NCI-H226 (cell line): ENCODE results near the gene RABGAP1L.
"Not testable (repeated sequence)": the region's sequence is repeated elsewhere in the genome, so short reads cannot be mapped to it uniquely, and the experiment has no call there.

Experiments
- DNase-seq: peaks from one replicate; pipeline ENCODE4 v3.0.0-alpha.2; 2015

RABGAP1L gene

DNA sequence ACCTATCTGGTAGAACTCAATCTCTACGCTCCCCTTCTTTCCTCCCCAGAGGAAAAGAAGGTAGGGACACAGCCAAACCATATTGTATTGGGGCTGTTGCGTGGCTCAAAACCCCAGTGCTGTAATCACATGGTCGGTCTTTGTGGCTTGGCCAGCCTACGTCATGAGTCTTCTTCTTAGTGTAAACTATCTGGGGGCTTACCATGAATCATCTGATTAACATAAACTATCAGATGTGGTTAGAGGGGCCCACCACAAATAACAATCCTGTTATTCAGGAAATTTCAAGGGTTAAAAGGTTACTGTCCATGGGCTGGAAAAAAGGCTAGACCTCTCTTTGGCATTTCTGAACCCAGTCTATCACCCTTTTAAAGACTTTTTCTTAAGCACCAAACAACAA is 238.9 kb downstream of the RABGAP1L start:
- DNase-seq: no peak

DNA sequence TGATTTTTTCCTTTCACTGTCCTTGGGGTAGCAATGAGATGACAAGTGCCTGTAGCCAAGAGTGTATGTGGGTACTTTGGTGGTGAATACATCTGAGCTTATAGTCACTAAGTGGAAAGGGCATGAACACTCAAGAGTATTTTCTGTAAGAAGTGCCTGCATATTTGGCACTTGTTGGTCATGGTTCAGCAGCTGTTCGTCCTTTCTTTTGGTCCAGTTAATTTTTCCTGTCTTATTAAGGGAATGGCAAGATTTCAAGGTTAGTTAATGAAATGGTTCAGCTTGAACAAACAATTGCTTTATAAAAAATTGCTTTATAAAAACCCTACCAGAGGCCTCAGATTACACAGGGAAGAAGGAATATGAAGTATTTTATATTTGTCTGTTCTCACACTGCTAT is 239.9 kb downstream of the RABGAP1L start:
- DNase-seq: no peak

DNA sequence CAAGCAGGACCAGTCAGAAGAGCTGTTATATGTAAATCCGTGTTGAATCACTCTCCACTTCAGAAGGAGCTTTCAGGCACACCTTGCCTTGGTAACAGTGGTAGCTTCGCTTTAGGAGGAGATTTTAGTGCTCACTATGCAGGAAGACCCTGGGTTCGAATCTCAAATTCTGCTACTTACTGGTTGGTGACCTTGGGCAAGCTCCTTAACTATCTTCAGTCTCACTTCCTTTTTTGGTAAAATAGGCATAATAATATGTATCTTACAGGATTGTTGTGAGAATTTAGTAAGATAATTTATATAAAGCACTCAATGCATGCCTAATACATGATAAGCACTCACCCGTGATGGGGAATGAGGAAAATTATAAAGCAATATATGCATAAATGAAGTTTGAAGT is 241.8 kb downstream of the RABGAP1L start:
- DNase-seq: no peak

DNA sequence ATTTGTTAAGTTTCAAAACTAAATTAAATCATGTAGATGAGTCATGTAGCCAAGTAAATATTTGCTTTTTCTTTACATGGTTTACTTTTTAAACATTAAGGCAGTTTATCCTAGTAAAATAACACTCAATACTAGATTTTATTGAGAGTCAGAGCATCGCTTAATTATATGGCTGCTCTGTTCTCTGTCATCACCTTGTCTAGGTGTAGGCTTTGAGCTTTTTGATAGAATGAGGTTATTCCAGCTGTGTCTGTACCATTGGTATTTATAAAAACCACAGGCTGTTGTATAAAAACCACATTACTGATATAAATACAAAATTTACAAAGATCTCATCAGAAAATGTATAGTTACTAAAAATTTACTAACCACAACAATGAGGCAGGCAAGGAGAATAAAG is 245.9 kb downstream of the RABGAP1L start:
- no peak for DNase-seq

GRCh38 chr1:174406421-174406820 is 247.1 kb downstream of the RABGAP1L start:
- no peak for DNase-seq

- DNase-seq: no peak
Measured at GRCh38 chr1:174407665-174408064, 248.3 kb downstream of the RABGAP1L start.

DNA sequence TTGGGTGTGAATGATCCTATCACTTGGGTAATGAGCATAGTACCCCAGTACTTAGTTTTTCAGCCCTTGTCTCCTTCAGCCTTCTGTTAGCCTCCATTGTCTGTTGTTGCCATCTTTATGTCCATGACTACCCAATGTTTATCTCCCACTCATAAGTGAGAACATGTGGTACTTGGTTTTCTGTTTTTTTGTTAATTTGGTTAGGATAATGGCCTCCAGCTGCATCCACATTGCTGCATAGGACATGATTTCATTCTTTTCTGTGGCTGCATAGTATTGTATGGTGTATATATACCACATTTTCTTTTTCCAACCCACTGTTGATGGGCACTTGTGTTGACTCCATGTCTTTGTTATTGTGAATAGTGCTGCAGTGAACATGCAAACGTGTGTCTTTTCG is 248.8 kb downstream of the RABGAP1L start:
- no peak for DNase-seq

GRCh38 chr1:174409801-174410200 is 250.5 kb downstream of the RABGAP1L start:
- DNase-seq: not testable (repeated sequence)

- DNase-seq: no peak
Measured at GRCh38 chr1:174413632-174414031, 254.3 kb downstream of the RABGAP1L start.

DNA sequence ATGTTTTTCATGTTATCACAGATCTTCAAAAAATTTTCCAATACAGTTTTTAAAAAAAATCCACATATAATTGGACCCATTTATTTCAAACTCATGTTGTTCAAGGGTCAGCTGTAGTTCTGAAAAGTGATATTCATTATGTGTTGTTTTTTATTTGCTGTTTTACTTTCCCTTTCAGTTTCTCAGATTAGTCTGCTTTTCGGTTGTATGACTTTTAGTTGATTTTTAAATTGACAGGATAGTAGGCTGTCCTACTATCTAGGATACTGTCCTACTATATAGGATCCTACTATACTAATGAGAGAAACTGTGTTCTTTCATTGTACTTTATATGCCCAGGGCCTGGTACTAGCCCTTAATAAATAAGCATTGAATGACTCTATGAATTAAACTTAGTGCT is 254.9 kb downstream of the RABGAP1L start:
- no peak for DNase-seq

DNA sequence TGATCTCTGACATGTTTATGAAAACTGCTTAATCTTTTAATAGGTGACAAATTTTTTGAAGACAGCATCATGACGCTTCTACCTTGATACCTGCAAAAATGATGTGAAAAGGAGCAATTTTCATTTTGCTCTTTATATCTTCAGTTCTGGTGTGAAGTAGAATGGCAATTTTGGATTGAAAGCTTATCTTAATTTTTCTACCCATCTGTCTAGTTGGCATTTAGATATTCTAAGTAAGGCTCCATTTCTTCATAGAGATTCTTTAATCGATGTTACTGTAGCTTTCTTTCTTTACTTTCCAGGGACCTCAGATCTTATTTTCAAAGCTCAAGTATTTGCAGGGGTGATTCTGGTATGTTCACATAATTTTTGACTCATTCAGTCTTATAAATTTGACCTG is 256.2 kb downstream of the RABGAP1L start:
- DNase-seq: no peak

- DNase-seq: no peak
Measured at GRCh38 chr1:174417921-174418320, 258.6 kb downstream of the RABGAP1L start.

DNA sequence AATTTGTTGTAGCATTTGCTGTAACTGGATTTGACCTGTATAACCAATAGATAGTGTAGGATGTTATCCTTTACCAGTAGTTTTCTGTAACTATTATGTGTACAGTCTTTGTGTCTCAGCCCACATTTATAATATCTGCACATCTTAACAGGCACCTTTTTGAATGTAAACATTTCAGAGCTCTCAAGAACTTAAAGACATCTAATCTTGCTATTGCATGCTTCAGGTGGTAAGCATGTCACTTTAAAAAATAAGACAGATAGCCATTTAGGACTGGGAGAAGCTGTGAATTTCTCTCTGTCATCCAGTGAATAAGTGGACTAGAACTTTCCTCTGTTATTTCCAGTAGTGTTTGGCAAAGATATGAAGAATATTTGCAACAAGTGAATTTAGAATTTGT is 265.8 kb downstream of the RABGAP1L start:
- DNase-seq: no peak

GRCh38 chr1:174426153-174426552 is 266.8 kb downstream of the RABGAP1L start:
- DNase-seq: no peak

- DNase-seq: peak; percentile 28
Measured at GRCh38 chr1:174428033-174428432, 268.7 kb downstream of the RABGAP1L start.

- DNase-seq: no peak
Measured at GRCh38 chr1:174428739-174429138, 269.4 kb downstream of the RABGAP1L start.

- DNase-seq: no peak
Measured at GRCh38 chr1:174433451-174433850, 274.1 kb downstream of the RABGAP1L start.

DNA sequence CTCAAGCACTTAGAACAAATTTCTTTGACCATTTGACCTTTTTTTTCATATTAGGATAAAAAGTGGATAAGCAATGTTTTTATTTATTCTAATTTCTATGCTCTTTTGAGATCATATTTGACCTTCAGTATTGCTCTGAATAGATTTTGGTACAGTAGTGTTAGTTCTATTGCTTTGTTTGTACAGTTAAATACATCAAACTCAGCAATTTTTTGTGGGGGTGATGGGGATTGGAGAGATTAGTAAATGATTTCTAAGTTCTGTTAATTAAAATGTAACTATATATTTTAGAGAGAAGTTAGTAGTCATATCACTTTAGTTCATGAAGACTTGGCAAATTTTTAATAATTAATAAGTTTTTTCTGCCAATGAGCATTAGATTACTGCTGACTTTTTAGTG is 286.0 kb downstream of the RABGAP1L start:
- DNase-seq: no peak

DNA sequence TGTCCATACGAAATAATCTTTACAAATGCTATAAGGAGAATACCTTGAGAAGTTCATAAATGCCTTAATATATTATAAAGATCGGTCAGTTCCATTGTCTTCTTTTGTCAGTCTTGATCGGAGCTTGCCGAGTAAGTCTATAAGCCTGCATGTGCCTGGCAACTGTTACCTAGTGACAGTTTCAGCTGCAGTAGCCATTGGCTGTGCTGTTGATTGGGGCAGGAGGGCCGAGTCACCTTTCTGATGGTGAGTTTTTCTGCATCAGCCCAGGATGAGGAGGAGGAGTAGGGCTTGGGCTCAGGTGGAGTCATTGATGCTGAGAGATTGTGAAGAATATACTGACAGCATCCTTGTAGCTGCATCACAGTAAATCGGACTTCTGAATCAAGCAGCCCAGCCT is 286.5 kb downstream of the RABGAP1L start:
- DNase-seq: no peak

DNA sequence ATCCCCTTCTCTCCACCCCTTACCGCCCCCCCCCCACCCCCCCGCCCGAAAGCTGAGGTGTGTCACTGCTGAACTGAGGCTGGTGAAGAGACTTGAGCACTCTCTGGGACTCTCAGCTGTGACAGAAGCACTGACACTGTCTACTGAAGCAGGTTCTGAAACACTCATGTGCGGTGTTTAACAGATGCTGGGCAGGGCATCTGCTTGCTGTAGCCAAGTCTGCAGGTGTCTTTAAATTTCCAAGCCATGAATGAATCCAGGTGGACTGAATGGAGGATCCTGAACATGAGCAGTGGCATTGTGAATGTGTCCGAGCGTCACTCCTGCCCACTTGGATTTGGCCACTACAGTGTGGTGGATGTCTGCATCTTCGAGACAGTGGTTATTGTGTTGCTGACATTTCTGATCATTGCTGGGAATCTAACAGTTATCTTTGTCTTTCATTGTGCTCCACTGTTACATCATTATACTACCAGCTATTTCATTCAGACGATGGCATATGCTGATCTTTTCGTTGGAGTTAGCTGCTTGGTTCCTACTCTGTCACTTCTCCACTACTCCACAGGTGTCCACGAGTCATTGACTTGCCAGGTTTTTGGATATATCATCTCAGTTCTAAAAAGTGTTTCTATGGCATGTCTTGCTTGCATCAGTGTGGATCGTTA is 288.7 kb downstream of the RABGAP1L start, which contains the start of gene GPR52:
Gene GPR52, plus strand, starts transcription at position 99 of the 665 bp plus-strand sequence. Its CDS starts 148 bp downstream, at position 247.
- no peak for DNase-seq

DNA sequence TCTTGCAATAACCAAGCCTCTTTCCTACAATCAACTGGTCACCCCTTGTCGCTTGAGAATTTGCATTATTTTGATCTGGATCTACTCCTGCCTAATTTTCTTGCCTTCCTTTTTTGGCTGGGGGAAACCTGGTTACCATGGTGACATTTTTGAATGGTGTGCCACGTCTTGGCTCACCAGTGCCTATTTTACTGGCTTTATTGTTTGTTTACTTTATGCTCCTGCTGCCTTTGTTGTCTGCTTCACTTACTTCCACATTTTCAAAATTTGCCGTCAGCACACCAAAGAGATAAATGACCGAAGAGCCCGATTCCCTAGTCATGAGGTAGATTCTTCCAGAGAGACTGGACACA is 289.2 kb downstream of the RABGAP1L start:
- DNase-seq: no peak

- DNase-seq: no peak
Measured at GRCh38 chr1:174448974-174449373, 289.7 kb downstream of the RABGAP1L start.

GRCh38 chr1:174451408-174451807 is 292.1 kb downstream of the RABGAP1L start:
- DNase-seq: no peak

GRCh38 chr1:174465855-174466254 is 306.5 kb downstream of the RABGAP1L start:
- no peak for DNase-seq

GRCh38 chr1:174466607-174467006 is 307.3 kb downstream of the RABGAP1L start:
- DNase-seq: no peak
